ENCODE data around the gene CTNNA3.

The CTNNA3 gene

DNA sequence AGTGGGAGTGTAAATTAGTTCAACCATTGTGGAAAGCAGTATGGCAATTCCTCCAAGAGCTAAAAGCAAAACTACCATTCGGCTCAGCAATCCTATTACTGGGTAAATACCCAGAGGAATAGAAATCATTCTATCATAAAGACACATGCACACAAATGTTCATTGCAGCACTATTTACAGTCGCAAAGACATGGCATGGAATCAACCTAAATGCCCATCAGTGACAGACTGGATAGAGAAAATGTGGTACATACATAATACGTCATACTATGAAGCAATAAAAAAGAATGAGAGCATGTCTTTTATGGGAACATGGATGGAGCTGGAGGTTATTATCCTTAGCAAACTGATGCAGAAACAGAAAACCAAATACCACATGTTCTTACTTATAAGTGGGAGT is 1646.7 kb downstream of the CTNNA3 start:
- no peak overlapping the region for H2AFZ ChIP-seq (ENCODE audit: low read depth, low read length, severe bottlenecking)
- H3F3A ChIP-seq (ENCODE audit: insufficient read depth), result no peaks in the 10 kb centered on the region
- H3K79me2 ChIP-seq (ENCODE audit: insufficient read depth, low read length), result no peaks in the 10 kb centered on the region
- H3K27ac ChIP-seq (ENCODE audit: low read depth, low read length), result no peak overlapping the region
- TF ChIP-seq EZH2phosphoT487 (conservative IDR thresholded peaks at IDR 0.05; ENCODE audit: low read length), result no peak
- TF ChIP-seq, protein P1, sequence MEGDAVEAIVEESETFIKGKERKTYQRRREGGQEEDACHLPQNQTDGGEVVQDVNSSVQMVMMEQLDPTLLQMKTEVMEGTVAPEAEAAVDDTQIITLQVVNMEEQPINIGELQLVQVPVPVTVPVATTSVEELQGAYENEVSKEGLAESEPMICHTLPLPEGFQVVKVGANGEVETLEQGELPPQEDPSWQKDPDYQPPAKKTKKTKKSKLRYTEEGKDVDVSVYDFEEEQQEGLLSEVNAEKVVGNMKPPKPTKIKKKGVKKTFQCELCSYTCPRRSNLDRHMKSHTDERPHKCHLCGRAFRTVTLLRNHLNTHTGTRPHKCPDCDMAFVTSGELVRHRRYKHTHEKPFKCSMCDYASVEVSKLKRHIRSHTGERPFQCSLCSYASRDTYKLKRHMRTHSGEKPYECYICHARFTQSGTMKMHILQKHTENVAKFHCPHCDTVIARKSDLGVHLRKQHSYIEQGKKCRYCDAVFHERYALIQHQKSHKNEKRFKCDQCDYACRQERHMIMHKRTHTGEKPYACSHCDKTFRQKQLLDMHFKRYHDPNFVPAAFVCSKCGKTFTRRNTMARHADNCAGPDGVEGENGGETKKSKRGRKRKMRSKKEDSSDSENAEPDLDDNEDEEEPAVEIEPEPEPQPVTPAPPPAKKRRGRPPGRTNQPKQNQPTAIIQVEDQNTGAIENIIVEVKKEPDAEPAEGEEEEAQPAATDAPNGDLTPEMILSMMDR (IDR thresholded peaks at IDR 0.05; ENCODE audit: insufficient read depth, low read length, poor library complexity, severe bottlenecking), result no peak
- H3K9ac ChIP-seq (ENCODE audit: low read length), result no peak overlapping the region
- no peaks in the 10 kb centered on the region for H4K20me1 ChIP-seq (ENCODE audit: low read depth, low read length)
- H3K4me3 ChIP-seq (ENCODE audit: insufficient read depth, low read length, poor library complexity, severe bottlenecking), result no peak overlapping the region
- H3K27me3 ChIP-seq (ENCODE audit: low read length), result no peaks in the 10 kb centered on the region
- H3K4me2 ChIP-seq (ENCODE audit: low read depth, low read length, poor library complexity, severe bottlenecking), result no peak overlapping the region
- no peaks in the 10 kb centered on the region for H3K9me2 ChIP-seq (replicated peaks; ENCODE audit: insufficient read depth, low read length)
- no peaks in the 10 kb centered on the region for H3K36me3 ChIP-seq (ENCODE audit: low read length)
- H3K9me3 ChIP-seq (ENCODE audit: insufficient read depth, low read length), result no peaks in the 10 kb centered on the region

DNA sequence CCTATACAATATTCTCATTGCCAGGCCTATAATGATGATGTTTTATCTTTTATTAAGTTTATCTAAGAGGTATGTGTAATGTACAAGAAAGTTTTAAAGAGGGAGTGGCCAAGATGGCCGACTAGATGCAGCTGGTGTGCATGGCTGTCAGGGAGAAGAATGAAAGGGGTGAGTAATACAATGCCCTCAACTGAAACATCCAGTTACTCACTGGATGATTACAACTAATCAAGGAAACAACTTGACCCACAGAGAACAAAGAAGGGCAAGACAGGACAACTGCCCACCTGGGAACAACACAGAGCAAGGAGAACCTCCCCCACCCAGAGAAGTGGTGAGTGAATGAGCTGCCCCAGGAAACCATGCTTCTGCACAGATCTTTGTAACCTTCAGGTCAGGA is 1650.1 kb downstream of the CTNNA3 start:
- Histone ChIP-seq H2AFZ (ENCODE audit: low read depth, low read length, severe bottlenecking) (no peak overlapping the region), H3K9me3 (ENCODE audit: insufficient read depth, low read length) (no peaks in the 10 kb centered on the region), H3K36me3 (ENCODE audit: low read length) (no peaks in the 10 kb centered on the region), H3K9ac (ENCODE audit: low read length) (no peak overlapping the region), H3K4me3 (ENCODE audit: insufficient read depth, low read length, poor library complexity, severe bottlenecking) (no peak overlapping the region), H4K20me1 (ENCODE audit: low read depth, low read length) (no peaks in the 10 kb centered on the region), H3K79me2 (ENCODE audit: insufficient read depth, low read length) (no peaks in the 10 kb centered on the region), H3K4me2 (ENCODE audit: low read depth, low read length, poor library complexity, severe bottlenecking) (no peak overlapping the region), H3K27me3 (ENCODE audit: low read length) (no peaks in the 10 kb centered on the region), H3K9me2 (replicated peaks; ENCODE audit: insufficient read depth, low read length) (no peaks in the 10 kb centered on the region), H3K27ac (ENCODE audit: low read depth, low read length) (no peak overlapping the region), H3F3A (ENCODE audit: insufficient read depth) (no peaks in the 10 kb centered on the region)
- TF ChIP-seq, protein P1 (IDR thresholded peaks at IDR 0.05; ENCODE audit: insufficient read depth, low read length, poor library complexity, severe bottlenecking), result no peak

DNA sequence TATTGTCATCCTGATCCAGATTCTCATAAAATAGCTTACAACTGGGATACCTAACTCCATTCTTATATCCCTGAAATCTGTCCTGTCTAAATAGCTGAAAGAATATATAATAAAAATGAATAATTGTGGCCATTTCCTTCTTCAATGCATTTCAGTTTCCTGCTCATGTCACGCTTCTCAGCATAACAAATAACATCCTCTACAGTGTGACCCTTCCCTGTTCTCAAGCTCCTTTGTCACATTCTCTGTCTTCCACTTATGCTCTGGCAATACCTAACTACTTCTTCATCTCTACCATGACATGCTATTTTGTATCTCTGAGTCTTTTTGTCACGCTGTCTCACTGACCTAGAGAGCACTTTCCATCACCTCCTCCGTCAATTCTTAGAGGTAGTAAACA is 1654.2 kb downstream of the CTNNA3 start:
- H3K4me2 ChIP-seq (ENCODE audit: low read depth, low read length, poor library complexity, severe bottlenecking), result no peak overlapping the region
- TF ChIP-seq, protein P1 (IDR thresholded peaks at IDR 0.05; ENCODE audit: insufficient read depth, low read length, poor library complexity, severe bottlenecking), result no peak
- TF ChIP-seq EZH2phosphoT487 (conservative IDR thresholded peaks at IDR 0.05; ENCODE audit: low read length), result no peak

DNA sequence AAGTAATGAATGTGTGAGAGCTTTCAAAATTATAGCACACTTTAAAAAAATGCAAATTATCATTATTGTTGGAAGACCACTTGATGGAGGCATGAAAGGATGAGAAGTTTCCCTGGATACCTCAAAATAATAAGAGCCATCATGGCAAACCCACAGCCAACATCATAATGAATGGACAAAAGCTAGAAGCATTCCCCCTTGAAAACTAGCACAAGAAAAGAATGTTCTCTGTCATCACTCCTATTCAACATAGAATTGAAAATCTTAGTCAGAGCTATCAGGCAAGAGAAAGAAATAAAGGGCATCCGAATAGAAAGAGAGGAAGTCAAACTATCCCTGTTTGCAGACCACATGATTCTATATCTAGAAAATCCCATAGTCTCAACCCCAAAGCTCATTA is 1657.4 kb downstream of the CTNNA3 start:
- TF ChIP-seq EZH2phosphoT487 (conservative IDR thresholded peaks at IDR 0.05; ENCODE audit: low read length), result no peak
- TF ChIP-seq, protein P1 (IDR thresholded peaks at IDR 0.05; ENCODE audit: insufficient read depth, low read length, poor library complexity, severe bottlenecking), result no peak
- no peak overlapping the region for H3K9ac ChIP-seq (ENCODE audit: low read length)

More for the DNA sequence above, 1654.2 kb downstream of the CTNNA3 start:
- H3F3A ChIP-seq (ENCODE audit: insufficient read depth), result no peaks in the 10 kb centered on the region
- H3K79me2 ChIP-seq (ENCODE audit: insufficient read depth, low read length), result no peaks in the 10 kb centered on the region
- no peak overlapping the region for H3K27ac ChIP-seq (ENCODE audit: low read depth, low read length)
- H3K9ac ChIP-seq (ENCODE audit: low read length), result no peak overlapping the region
- no peak overlapping the region for H3K4me3 ChIP-seq (ENCODE audit: insufficient read depth, low read length, poor library complexity, severe bottlenecking)
- no peaks in the 10 kb centered on the region for H3K9me3 ChIP-seq (ENCODE audit: insufficient read depth, low read length)
- H3K9me2 ChIP-seq (replicated peaks; ENCODE audit: insufficient read depth, low read length), result no peaks in the 10 kb centered on the region
- H3K27me3 ChIP-seq (ENCODE audit: low read length), result no peaks in the 10 kb centered on the region
- H3K36me3 ChIP-seq (ENCODE audit: low read length), result no peaks in the 10 kb centered on the region
- H2AFZ ChIP-seq (ENCODE audit: low read depth, low read length, severe bottlenecking), result no peak overlapping the region
- H4K20me1 ChIP-seq (ENCODE audit: low read depth, low read length), result no peaks in the 10 kb centered on the region

More for the DNA sequence above, 1657.4 kb downstream of the CTNNA3 start:
- no peaks in the 10 kb centered on the region for H3K9me3 ChIP-seq (ENCODE audit: insufficient read depth, low read length)
- no peaks in the 10 kb centered on the region for H3F3A ChIP-seq (ENCODE audit: insufficient read depth)
- H3K4me3 ChIP-seq (ENCODE audit: insufficient read depth, low read length, poor library complexity, severe bottlenecking), result no peak overlapping the region
- no peak overlapping the region for H3K4me2 ChIP-seq (ENCODE audit: low read depth, low read length, poor library complexity, severe bottlenecking)
- no peak overlapping the region for H2AFZ ChIP-seq (ENCODE audit: low read depth, low read length, severe bottlenecking)
- no peak overlapping the region for H3K27ac ChIP-seq (ENCODE audit: low read depth, low read length)
- H3K27me3 ChIP-seq (ENCODE audit: low read length), result no peaks in the 10 kb centered on the region
- H4K20me1 ChIP-seq (ENCODE audit: low read depth, low read length), result no peaks in the 10 kb centered on the region
- no peaks in the 10 kb centered on the region for H3K36me3 ChIP-seq (ENCODE audit: low read length)
- no peaks in the 10 kb centered on the region for H3K9me2 ChIP-seq (replicated peaks; ENCODE audit: insufficient read depth, low read length)
- no peaks in the 10 kb centered on the region for H3K79me2 ChIP-seq (ENCODE audit: insufficient read depth, low read length)
